Right atrium auricular region (tissue), 2 donors: Measurements from ENCODE around the gene ARMC8. TPM values are rescaled to one million over a fixed set of nuclear protein-coding genes. Genes with fewer than 3 reads are reported as not detected.

Experiments used
- DNase-seq: peaks from one replicate; pipeline ENCODE4 v3.0.0-alpha.2; 2019; ENCODE audit warnings: low spot score
- H3K27ac ChIP-seq, 2 donors: fragments of 200-600 bp; sonication (generic); 1 replicate in 1 of 2; 2 replicates in 1 of 2; pipeline ENCODE4 v1.5.1; 2016 to 2019
- H3K27me3 ChIP-seq, 2 donors: fragments of 200-600 bp; sonication (generic); one replicate each; pipeline versions ENCODE4 v1.5.1 to v1.6.0; 2017 to 2019
- H3K36me3 ChIP-seq: fragments of 200-600 bp; sonication (generic); one replicate; pipeline ENCODE4 v1.5.1; 2016
- H3K4me1 ChIP-seq, 2 donors: fragments of 200-600 bp; sonication (generic); one replicate each; pipeline versions ENCODE4 v1.5.1 to v1.6.0; 2017 to 2019
- H3K4me3 ChIP-seq, 2 donors: fragments of 200-600 bp; sonication (generic); 1 replicate in 1 of 2; 2 replicates in 1 of 2; pipeline ENCODE4 v1.5.1; 2017 to 2019; ENCODE audit warnings: mild to moderate bottlenecking in 1 of 2, moderate library complexity in 1 of 2
- H3K9me3 ChIP-seq, 2 donors: fragments of 200-600 bp; sonication (generic); one replicate each; pipeline ENCODE4 v1.5.1; 2019
- CTCF ChIP-seq, 2 donors: fragments of 200-600 bp; sonication (generic); IDR thresholded peaks; one replicate each; pipeline ENCODE4 v1.5.1; 2019; ENCODE audit warnings: antibody characterized with exemption in 2 of 2
- total RNA-seq, 2 donors: library from RNA; depleted of rRNA; stranded (reverse); fragments of >200 nt; gene quantifications; one replicate each; pipeline ENCODE4 v1.1.0, GENCODE V29; 2016

ARMC8 gene
- total RNA-seq, 2 donors from 2014 or later: 28.6 to 33.8 TPM

- no peaks in the 10 kb centered on the region for H3K9me3 ChIP-seq
- peaks cover 0 to 29% of the 10 kb centered on the region in 2 donors for H3K4me1 ChIP-seq
- H3K36me3 ChIP-seq: no peaks in the 10 kb centered on the region
- peak overlapping the region; percentile 92 to 96 for H3K27ac ChIP-seq
- no peak for TF ChIP-seq CTCF (IDR thresholded peaks at IDR 0.05)
- H3K27me3 ChIP-seq: no peaks in the 10 kb centered on the region
- peak overlapping the region; percentile 71 to 99 for H3K4me3 ChIP-seq
- DNase-seq: no peak
Measured at GRCh38 chr3:138188013-138188730, 1.1 kb downstream of the ARMC8 start.

GRCh38 chr3:138195481-138195880 is 8.4 kb downstream of the ARMC8 start:
- no peaks in the 10 kb centered on the region for H3K36me3 ChIP-seq
- H3K27me3 ChIP-seq: no peaks in the 10 kb centered on the region
- no peak overlapping the region for H3K4me3 ChIP-seq
- H3K9me3 ChIP-seq: no peaks in the 10 kb centered on the region
- DNase-seq: no peak
- H3K27ac ChIP-seq: no peak overlapping the region
- H3K4me1 ChIP-seq: peaks cover 0 to 12% of the 10 kb centered on the region in 2 donors
- no peak for TF ChIP-seq CTCF (IDR thresholded peaks at IDR 0.05)

GRCh38 chr3:138196023-138196422 is 8.9 kb downstream of the ARMC8 start:
- Histone ChIP-seq H3K27ac (no peak overlapping the region), H3K4me1 (peaks cover 0 to 12% of the 10 kb centered on the region in 2 donors), H3K36me3 (no peaks in the 10 kb centered on the region), H3K4me3 (no peak overlapping the region), H3K27me3 (no peaks in the 10 kb centered on the region), H3K9me3 (no peaks in the 10 kb centered on the region)
- no peak for DNase-seq
- no peak for TF ChIP-seq CTCF (IDR thresholded peaks at IDR 0.05)

- no peaks in the 10 kb centered on the region for H3K36me3 ChIP-seq
- TF ChIP-seq CTCF (IDR thresholded peaks at IDR 0.05): no peak
- H3K9me3 ChIP-seq: no peaks in the 10 kb centered on the region
- no peak overlapping the region for H3K4me3 ChIP-seq
- no peak for DNase-seq
- H3K27me3 ChIP-seq: no peaks in the 10 kb centered on the region
- H3K27ac ChIP-seq: no peak overlapping the region
- peaks cover 0 to 12% of the 10 kb centered on the region in 2 donors for H3K4me1 ChIP-seq
Measured at GRCh38 chr3:138197058-138197457, 10.0 kb downstream of the ARMC8 start.

- H3K4me3 ChIP-seq: no peak overlapping the region
- TF ChIP-seq CTCF (IDR thresholded peaks at IDR 0.05): no peak
- no peaks in the 10 kb centered on the region for H3K36me3 ChIP-seq
- DNase-seq: no peak
- H3K4me1 ChIP-seq: peaks cover 0 to 12% of the 10 kb centered on the region in 2 donors
- H3K27ac ChIP-seq: no peak overlapping the region
- H3K9me3 ChIP-seq: no peaks in the 10 kb centered on the region
- no peaks in the 10 kb centered on the region for H3K27me3 ChIP-seq
Measured at GRCh38 chr3:138197524-138197923, 10.4 kb downstream of the ARMC8 start.

GRCh38 chr3:138199851-138200250 is 12.8 kb downstream of the ARMC8 start:
- Histone ChIP-seq H3K9me3 (no peaks in the 10 kb centered on the region), H3K27ac (no peak overlapping the region), H3K36me3 (no peaks in the 10 kb centered on the region), H3K4me3 (no peak overlapping the region), H3K27me3 (no peaks in the 10 kb centered on the region), H3K4me1 (peaks cover 0 to 32% of the 10 kb centered on the region in 2 donors)
- DNase-seq: no peak
- TF ChIP-seq CTCF (IDR thresholded peaks at IDR 0.05): no peak
